ENCODE data around the gene CCDC93.
A peak's percentile ranks its signal among the peaks of the same experiment; 100 is the strongest.

Gene CCDC93, protein sequence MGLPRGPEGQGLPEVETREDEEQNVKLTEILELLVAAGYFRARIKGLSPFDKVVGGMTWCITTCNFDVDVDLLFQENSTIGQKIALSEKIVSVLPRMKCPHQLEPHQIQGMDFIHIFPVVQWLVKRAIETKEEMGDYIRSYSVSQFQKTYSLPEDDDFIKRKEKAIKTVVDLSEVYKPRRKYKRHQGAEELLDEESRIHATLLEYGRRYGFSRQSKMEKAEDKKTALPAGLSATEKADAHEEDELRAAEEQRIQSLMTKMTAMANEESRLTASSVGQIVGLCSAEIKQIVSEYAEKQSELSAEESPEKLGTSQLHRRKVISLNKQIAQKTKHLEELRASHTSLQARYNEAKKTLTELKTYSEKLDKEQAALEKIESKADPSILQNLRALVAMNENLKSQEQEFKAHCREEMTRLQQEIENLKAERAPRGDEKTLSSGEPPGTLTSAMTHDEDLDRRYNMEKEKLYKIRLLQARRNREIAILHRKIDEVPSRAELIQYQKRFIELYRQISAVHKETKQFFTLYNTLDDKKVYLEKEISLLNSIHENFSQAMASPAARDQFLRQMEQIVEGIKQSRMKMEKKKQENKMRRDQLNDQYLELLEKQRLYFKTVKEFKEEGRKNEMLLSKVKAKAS
- 96.6 to 167 (median 138) reads per million in 18 experiments for total RNA-seq

DNA sequence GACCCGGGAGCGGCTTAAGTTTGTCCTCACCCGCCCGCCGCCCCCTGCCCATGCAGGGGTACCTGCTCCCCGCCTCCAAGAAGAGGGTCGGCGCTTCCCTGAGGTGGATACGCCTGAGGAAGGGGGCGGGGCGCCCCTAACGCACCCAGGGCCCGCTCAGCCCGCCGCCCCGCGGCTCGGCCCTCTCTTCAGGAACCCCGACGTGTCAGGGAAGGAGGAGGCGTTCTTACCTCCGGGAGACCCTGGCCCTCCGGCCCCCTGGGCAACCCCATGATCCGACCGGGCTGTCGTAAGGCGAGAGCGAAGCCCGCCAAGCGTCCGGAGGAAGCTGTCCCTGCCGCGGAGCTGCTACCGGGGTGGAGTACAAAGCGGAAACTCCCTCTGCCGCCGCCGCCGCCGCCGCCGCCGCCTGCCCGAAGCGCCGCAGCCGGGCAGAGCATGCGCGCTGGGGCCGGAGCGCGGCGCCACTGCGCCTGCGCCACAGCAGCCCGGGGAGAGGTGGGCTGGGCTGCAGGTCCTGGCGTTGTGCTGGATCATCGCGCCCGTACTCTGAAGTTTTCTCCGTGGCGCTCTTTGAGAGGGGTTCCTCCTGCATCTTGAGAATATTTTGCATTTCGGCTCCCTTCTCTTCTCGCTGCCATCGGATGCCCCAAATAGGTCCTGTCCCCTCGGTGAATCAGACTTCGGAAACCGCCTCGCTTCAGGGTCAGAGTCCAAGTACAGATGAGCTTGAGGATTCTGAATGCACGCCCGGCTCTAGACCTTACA is at the start of gene CCDC93:
Gene CCDC93 (minus strand): TSS at position 347 of the 768 bp plus-strand sequence. CDS start 75 bp downstream, at position 272.
- DNase-seq, result peak; percentile 91 to 93

DNA sequence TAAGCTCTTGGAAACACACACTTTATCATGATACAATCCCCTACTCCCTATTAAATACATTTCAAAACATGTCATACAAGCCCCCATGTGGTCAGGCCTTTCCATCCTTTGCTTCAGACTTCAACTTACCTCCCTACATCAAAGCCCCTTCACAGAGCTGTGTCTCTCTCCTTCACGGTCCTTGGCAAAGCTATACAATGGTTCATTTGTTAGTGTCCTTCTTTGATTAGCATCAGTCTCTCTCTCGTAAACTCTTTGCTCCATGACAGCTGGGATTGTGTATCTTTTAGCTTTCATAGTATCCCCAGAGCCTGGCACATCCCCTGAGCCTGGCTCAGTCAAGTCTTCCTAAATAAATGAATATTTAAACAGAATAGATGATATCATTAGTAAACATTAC is 48.8 kb upstream of the CCDC93 start:
- no peak for DNase-seq

DNA sequence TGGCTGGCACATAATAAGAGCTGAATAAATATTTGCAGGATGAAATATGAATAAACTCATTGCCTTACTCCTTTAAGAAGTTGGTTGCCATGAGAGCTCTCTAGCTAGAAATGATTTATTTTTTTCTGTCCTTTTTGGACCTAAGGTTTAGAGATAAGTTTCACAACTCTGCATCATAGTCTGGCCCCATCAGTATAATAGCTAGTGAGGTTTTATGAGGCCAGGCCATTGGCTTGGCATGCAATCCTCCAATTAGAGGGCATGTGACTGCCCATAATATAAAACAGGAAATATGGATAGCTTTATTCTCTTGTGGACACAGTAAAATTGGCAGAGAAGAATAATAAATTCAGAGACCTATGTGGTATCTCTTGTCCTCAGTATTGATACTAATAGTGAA is 48.2 kb upstream of the CCDC93 start:
- DNase-seq, result no peak

DNA sequence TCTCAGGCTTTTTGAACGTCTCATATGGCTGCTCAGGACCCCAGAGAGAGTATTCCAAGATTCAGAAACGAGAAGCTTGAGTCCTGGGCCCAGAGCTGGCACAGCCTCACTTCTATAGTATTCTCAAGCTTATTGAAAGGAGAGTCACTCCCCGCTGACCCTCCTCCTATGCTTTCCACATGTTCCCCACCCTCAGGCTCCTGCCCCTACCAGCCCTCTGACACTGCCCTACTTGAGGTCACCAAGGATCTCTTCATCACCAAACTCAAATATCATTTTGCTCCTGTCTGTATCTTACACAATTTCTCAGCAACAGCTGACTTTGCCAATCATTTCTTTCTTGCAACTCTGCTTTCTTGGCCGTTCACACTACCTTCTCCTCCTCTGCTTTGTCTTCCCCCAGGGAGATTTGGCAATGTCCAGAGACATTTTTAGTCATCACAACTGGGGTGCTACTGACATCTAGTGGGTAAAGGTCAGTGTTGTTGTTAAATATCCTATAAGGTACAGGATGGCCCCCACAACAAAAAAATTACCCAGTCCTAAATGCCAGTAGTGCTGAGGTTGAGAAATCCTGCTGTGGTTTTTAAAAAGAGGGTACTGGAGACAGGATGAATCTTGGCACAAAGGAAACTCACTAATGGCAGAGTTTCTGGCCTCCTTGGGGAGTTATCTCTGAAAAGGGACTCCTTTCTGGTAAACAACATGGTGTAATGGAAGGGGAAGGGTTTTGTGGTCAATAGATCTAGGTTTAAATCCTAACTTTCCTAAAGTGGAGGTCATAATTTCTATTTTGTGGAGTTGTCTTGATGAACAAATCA is 47.5 kb upstream of the CCDC93 start:
- peak; percentile 81 to 91 for DNase-seq

DNA sequence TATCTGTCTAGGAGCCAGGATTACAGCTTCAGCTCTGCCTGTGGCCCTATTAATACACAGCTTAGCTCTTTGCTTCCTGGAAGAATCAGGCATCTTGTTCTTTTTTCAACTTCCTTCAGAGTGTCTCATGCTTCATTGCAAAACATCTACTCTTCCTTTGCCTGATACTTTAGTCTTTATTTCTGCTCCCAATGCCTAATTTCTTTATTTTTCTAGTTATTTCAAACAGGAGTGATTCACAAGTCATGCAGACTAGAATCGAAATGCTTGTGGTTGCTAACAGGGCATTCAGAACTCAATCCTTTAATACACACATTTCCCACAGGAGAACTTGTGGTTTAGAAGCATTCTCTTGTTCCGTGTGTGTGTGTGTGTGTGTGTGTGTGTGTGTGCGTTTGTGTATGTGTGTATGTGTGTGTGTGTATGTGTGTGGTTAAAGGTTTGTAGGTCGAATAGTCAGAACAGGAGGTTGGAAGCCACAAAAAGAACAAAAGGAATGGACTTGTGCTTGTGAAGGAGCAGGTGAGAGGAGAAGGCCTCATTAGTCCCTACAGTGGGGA is 46.1 kb upstream of the CCDC93 start:
- DNase-seq, result peak; percentile 49 to 61

DNA sequence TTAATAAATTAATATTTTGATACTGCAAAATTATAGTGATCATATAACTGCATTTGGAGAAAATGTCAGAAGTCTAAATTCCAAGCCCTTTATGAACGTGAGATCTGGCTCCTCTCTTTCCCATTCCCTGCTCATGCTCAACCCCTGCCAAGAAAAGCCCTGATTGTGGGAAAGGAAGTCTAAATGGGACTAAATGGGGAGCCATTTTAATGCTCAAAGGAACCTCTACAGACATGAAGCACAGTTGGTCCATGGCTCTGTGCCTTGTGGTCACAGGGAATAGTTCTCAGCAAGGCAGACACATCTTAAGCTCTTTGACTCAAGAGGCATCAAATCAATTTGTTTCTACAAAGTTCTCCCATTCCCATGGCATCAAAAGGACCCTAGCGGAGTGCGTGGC is 45.1 kb upstream of the CCDC93 start:
- DNase-seq, result no peak

DNA sequence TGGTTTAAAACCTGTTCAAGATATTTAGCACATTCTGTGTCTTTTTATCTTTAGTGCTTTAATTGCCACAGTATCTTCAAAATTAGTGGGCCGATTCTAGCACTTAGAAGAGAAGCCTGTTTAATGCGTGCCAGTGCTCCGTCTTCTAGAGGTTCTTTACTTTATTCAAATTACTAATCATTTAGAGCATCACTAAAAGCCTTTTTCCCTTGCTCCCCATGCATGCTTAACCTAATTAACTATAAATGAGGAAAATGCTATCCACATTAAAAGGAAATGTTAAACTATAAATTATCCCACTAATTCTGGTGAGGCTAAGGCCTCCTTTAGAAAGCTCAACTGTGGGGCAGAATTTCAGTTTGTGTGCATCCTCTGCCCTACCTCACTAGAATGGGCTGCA is 42.9 kb upstream of the CCDC93 start:
- no peak for DNase-seq

DNA sequence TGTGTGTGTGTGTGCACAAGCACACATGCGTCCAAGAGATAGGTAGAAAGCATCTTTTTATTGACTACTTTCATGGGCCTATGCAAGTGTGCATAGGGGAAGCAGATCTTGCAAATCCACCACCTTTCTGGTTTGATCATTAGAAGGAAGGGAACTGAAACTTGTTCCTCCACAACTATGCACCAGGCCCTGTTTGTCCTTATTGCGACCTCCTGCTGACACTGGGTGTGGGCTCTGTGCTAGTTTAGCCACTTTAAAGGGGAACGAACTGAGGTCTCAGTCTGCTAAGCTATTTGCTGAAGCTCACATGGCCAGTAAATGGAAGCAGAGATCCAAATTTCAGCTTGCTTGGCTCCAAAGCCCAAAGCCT is 42.3 kb upstream of the CCDC93 start:
- DNase-seq, result peak; percentile 90 to 92

DNA sequence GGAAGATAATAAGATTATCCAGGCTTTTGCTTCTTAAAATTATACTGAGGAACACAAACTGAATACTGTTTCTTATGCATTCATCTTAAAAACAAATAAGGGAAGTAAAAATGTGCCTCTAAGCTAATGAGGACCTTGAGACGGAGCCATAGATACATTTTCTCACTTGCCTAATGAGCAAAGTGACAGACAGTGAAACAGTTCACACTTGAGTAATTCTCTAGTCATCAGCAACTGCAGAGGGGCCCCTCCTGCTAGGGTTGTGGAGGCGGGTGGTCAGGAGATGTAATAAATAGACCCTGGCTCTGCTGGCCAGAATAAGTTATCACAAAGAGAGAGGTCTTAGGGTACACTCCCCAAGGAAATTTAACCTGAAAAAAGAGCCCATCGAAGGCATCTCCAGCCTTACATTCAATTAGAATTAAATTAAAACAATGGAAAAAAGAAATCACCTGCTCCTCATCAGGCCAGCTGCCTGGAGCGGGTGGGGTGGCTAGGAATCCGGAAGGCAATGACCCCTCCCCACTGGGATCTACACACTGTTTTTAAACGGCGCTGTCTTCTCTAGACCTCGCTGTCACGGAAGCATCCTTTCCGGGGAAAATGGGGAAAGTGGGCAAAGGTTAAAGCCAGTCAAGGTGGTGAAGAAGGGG is 41.8 kb upstream of the CCDC93 start:
- peak; percentile 40 to 69 for DNase-seq

DNA sequence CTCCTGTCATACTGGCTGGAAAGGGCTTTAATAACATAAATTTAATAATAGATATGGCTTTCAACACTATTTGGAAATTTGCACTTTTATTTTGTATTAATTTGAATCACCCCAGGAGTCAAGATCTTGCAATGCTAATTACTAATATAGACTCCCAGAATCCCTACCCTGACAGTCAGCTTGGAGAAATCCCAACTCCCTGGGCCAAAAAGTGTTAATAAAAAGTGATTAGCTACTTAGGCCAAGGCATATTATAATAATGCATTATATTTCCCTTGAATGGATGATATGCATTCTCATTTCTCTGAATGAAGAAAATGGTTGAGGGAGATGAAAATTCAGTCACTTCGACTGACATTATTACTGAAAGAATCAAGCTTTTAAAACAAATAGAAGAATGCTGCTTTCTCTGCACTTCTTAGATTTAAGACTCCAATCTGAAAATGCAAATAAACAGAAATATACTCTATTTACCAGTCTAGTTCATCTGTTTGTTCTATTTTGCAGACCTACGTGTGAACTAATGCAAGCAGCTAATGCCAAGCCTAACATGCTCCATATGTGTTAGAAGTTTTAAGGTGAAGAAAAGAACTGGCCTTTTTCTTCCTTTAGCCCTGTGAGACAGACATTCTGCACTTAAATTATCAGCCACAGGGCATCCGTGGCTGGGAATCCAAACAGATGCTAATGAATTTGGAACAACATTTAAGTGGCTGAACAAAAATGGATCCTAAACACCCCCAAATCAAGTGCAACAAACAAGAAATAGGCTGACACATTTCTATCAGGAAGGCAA is 40.5 kb upstream of the CCDC93 start:
- DNase-seq, result no peak

DNA sequence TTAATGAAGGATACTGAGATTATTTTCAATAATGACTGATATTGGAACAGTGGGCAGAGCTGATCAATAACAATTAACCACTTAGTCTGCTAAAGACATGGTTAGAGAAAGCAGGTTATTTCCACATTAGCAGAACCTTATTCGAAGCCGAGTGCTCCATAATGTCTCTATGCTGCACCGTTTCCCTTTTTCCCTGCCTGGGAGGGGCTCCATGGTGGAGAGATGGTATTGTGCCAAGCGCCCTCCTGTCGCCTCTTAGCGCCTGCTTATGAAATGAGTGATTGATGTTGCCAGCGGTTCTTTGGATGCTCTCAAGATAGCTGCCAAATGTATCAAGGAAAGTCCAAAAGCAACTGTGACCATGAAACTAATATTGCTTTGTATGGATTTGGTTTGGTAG is 39.8 kb upstream of the CCDC93 start:
- no peak for DNase-seq

DNA sequence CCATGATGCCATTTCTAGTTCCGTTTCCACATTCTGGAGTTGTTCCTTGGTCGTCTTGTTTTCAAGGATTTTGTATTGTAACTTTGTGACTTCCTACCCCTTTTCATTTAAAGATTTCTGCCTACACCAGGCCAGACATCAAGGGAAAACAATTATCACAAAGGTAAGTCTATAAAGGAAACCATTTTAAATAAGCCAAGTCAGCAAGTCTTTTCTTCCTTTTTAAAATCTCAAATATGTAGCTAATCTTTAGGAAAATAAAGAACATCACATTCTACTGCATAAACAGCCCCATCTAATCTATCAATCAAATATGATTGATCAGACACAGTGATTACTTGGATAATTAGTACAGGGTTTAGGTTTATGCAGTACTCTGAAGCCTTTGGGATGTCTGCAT is 38.6 kb upstream of the CCDC93 start:
- DNase-seq, result no peak

DNA sequence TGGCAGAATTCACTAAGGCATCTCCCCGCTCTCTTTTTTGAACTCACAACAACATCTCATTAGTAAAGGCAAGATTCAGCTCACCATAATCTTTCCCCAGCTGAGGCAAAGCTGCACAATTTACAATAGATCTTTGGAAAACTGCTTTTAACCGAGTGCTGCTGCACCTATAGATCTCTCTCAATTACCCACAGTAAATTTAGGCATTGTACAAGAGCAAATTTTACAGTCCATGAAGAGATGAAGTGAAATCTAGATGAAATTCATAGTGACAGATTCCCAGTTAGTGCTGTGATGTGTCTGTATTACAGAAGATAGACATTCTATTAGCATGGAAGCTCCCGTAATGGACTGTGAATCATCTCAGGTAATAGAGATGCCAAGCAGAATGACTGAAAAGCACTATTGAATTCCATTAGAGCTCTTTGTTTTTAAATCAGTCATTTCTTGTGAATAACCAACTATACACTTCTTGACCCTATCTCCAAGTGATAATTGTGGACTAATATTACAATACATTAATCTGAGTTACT is 38.0 kb upstream of the CCDC93 start:
- DNase-seq, result no peak

DNA sequence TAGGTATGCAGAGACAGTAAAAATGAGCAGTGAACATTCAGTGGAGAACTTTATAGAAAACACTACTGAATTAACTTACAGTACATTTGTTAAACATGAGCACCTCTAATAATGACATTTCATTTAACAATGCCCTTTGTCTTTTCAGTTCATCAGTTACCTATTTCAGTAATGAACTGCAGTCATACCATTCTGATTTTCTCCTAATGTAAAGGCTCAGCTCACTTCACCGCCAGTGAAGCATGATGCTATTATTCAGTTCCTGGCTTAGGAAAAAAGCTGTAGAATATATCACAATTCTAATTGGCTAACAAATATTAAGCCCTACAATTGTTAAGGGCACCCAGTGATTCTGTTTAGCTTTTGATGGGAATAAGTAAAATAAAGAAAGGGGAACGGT is 37.1 kb upstream of the CCDC93 start:
- no peak for DNase-seq

DNA sequence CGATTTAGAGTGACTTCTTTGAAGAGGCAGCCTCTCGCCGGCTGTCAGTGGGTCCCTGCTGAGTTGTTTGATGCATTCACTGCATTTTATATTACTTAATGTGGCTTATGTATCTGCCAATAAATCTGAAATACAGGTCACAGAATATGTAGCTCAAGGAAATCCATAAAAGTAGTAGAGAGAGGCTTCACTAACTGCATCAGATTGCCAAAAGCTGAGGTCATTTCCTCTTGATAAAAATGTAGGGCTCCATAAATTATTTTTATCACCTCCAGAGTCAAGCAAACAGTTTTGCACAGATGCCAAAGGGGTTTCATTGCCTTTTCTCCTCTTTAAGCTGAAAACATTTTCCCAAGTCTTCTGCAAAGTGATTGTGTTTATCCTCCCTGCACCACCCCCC is 36.5 kb upstream of the CCDC93 start:
- no peak for DNase-seq

DNA sequence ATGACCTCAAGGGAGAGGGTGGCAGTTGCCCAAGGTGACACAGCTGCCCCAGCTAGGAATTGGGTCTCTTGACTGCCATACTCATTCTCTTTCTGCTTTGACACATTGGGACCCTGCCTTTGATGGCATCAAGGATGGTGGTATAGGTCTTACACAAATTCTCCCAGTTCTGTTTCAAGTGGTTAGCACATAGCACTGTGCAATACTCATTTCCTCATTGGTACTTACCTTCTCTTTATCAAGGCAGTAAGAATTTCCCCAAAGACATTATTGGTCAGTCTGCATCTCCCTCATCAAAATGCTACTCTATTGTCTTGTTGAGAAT is 35.9 kb upstream of the CCDC93 start:
- peak; percentile 26 to 36 for DNase-seq

DNA sequence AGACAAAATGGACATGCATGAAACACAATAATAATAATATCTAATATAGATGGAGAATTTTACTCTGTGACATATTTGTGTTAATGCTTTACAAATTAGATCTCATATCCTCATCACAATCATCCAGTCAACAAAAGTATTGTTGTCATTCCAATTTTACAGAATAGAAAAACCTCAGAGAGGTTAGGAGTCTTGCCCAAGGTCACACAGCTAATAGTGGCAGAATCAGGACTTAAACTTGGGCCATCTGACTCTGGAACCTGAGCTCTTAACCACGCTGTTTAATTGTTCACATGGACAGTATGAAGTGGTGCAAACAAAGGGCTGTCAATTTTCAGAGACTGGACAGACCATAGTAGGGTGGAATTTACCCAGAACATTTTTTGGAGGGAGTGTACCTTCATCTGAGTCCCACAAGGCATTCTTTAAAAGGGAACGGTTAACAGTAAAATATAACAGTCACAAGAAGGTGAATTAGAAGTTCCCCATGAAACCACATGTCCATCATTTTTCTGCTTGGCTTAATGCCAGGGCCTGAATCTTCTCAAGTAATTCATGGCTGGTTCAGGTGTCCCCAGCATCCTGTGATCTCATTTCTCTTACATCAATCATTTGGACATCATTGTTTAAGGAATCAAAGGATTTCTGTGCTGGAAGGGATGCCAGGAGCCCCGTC is 35.4 kb upstream of the CCDC93 start:
- no peak for DNase-seq

DNA sequence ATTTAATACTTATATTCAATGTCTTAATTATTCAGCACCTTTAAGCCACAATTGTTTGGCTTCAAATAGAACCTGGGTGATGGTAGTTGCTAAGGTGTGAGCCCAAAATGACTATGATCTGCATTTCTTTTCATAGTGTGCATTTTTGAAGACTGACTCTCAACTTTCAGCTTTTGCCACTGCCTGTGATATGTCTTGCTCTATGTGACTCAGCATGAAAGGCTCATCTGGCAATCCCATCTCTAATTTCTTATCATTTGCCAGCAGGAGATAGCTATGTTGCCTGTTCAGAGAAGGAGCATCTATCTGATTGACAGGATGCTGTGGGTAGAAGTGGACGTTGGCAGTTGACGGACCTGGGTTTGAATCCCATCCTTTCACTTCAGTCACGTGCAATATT is 34.5 kb upstream of the CCDC93 start:
- DNase-seq, result no peak

DNA sequence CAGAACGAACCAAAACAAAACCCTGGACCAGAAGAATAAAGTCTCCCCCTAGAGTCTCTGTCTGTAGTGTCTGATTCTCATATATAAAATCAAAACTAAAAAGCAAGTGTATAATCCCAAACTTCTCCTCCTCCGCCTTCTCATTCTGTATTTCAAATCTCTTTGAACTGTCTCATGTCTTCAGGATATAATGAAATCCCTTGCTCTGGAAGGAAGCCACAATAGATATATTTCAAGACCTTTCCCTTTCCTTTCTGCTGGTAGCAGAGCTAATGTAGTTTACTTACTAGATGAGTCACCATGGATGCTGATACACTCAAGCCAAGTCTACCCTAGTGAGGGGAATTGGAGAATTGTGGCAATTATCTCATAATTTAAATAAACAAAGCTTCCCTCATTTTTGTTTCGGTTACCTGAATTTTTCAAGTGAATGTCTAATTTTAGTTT is 33.5 kb upstream of the CCDC93 start:
- no peak for DNase-seq

DNA sequence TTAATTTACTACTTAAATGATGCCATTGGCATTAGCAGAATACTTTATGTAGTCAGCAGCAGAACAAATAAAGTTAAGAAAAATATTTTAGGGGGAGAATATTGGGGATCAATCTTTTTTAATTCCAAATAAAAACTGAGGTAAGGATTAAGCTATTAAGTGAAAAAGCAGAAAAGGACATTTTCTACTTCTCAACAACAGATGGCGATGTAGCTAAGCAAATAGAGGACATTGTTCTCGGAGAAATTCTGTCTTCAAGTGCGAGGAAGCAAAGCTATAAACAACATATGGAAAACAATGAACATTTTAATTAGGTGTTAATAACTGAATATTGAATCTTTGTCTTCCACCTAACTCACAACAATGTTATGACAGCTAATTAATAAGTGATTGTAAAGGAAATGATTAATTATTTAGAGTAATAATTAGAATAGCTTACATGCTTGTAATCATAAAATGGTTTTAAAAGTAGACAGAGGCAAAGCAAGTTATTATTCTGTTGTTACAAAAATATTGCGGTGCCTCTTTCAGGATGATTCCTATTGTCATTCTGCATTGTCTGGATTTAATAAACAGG is 32.9 kb upstream of the CCDC93 start:
- DNase-seq, result peak; percentile 45 to 67

Data from inflammatory macrophage (primary cell).